ENCODE results near the gene IFITM2. TPM values are rescaled to one million over a fixed set of nuclear protein-coding genes. Genes with fewer than 3 reads are reported as not detected.

Gene IFITM2
- total RNA-seq, 1 experiment from 2014 or later, result 421 TPM

- H3K4me2 ChIP-seq (ENCODE audit: insufficient read depth, insufficient read length, low read length), result peak overlapping the region; percentile 30
- Mint-ChIP-seq H3K9me3 (no peaks in the 10 kb centered on the region; a peak in 1 of 5 replicates), H3K27ac (peak overlapping the region; percentile 77 to 80 (median 79); a peak in 6 of 7 replicates), H3K4me3 (peak overlapping the region; percentile 78 to 92; a peak in 4 of 5 replicates), H3K36me3 (ENCODE audit: insufficient read depth in 1 of 3, low read depth in 3 of 3) (peaks cover 6 to 19% (median 6%) of the 10 kb centered on the region in 3 experiments; a peak in 6 of 7 replicates), H3K27me3 (ENCODE audit: low read depth) (no peaks in the 10 kb centered on the region), H3K4me1 (peaks cover 45 to 69% of the 10 kb centered on the region in 2 experiments)
- no peak overlapping the region for H2BK20ac ChIP-seq (ENCODE audit: low read depth, low read length, poor library complexity, severe bottlenecking)
- no peak overlapping the region for H2BK120ac ChIP-seq (ENCODE audit: low read depth, low read length, poor library complexity, severe bottlenecking)
- no peak overlapping the region for H2BK5ac ChIP-seq (ENCODE audit: insufficient read length, low read length)
- H3K4ac ChIP-seq (ENCODE audit: low read depth, low read length), result no peak overlapping the region
- H3K9me3 ChIP-seq (ENCODE audit: control insufficient read depth, low read depth, low read length), result no peaks in the 10 kb centered on the region
- no peak overlapping the region for H3K18ac ChIP-seq (ENCODE audit: insufficient read length, low read depth, low read length)
- WGBS (ENCODE audit: extremely low coverage, insufficient read length, low lambda C conversion rate), result no CpG with 5 or more reads among the region's 64 CpGs
- H3K23me2 ChIP-seq (ENCODE audit: insufficient read length, low read depth, low read length, poor library complexity, severe bottlenecking), result peaks cover 38% of the 10 kb centered on the region
- H3K4me1 ChIP-seq (ENCODE audit: insufficient read depth, low read length), result peaks cover 6% of the 10 kb centered on the region; the same call in 1 of the 2 replicates
- H4K20me1 ChIP-seq (ENCODE audit: control insufficient read depth, insufficient read depth, insufficient read length), result no peaks in the 10 kb centered on the region
- H2AFZ ChIP-seq (ENCODE audit: low read length), result no peak overlapping the region
- H3K79me1 ChIP-seq (ENCODE audit: insufficient read depth, low read depth, low read length, poor library complexity, severe bottlenecking), result peaks cover 2% of the 10 kb centered on the region
- H2AK5ac ChIP-seq (ENCODE audit: insufficient read length, low read length), result no peak overlapping the region
- H3K23ac ChIP-seq (ENCODE audit: insufficient read length, low read depth, low read length), result no peak overlapping the region
- no peak overlapping the region for H4K8ac ChIP-seq (replicated peaks; ENCODE audit: insufficient read length, low read depth, low read length)
- no peak overlapping the region for H3K14ac ChIP-seq (ENCODE audit: insufficient read depth, low read length)
- no peak overlapping the region for H4K91ac ChIP-seq (ENCODE audit: insufficient read length, low read depth, low read length)
- H3T11ph ChIP-seq (ENCODE audit: low read length), result no peak overlapping the region
- TF ChIP-seq CTCF (conservative IDR thresholded peaks at IDR 0.05), result no peak
- H2BK12ac ChIP-seq (ENCODE audit: insufficient read length, low read depth, low read length), result no peak overlapping the region
- no peak overlapping the region for H3K27ac ChIP-seq (ENCODE audit: insufficient read length, low read depth, low read length)
- H4K5ac ChIP-seq (ENCODE audit: insufficient read length, low read depth, low read length), result no peak overlapping the region
- H3K9ac ChIP-seq (ENCODE audit: extremely low read depth, insufficient read length, low read length), result no peak overlapping the region
- H2BK15ac ChIP-seq (ENCODE audit: low read depth, low read length), result no peak overlapping the region
- peak; percentile 36 for DNase-seq
- no peak overlapping the region for H3K56ac ChIP-seq (ENCODE audit: insufficient read length, low read depth, low read length)
- H3K79me2 ChIP-seq (ENCODE audit: insufficient read depth, low read length), result peaks cover 6% of the 10 kb centered on the region; the same call in 1 of the 2 replicates
- no peaks in the 10 kb centered on the region for H3K27me3 ChIP-seq (ENCODE audit: insufficient read depth, low read length)
Observed at GRCh38 chr11:316031-316701, 8.6 kb downstream of the IFITM2 start.
